K562 (cell line): ENCODE measurements around the gene TFPI. TPM values are rescaled to one million over a fixed set of nuclear protein-coding genes. Genes with fewer than 3 reads are reported as not detected.

Experiments
- FOXA1 ChIP-seq: fragments of 450-650 bp; IDR thresholded peaks from 2 replicates; pipeline ENCODE4 v1.6.1; 2016; ENCODE audit warnings: mild to moderate bottlenecking, borderline replicate concordance
- NR2F6 ChIP-seq: fragments of 450-650 bp; formaldehyde crosslinking; IDR thresholded peaks from 2 replicates; pipeline ENCODE4 v1.4.0; 2020; ENCODE audit warnings: mild to moderate bottlenecking
- RBM15 ChIP-seq: fragments of 200-400 bp; formaldehyde crosslinking; IDR thresholded peaks from 2 replicates; pipeline ENCODE4 v1.6.1; 2018; ENCODE audit warnings: mild to moderate bottlenecking, low read length, moderate library complexity; ENCODE audit not compliant: insufficient read depth
- REST ChIP-seq, 2 experiments: fragments of 450-650 bp; formaldehyde crosslinking in 1 of 2; IDR thresholded peaks; 2 replicates each; pipeline versions ENCODE4 v1.4.0 to v1.6.1; 2014 to 2020; ENCODE audit warnings: mild to moderate bottlenecking in 2 of 2, borderline replicate concordance in 1 of 2, low read depth in 1 of 2
- SRSF7 ChIP-seq: fragments of 200-400 bp; formaldehyde crosslinking; optimal IDR thresholded peaks from 2 replicates; pipeline ENCODE3; 2017; ENCODE audit warnings: mild to moderate bottlenecking, low read depth, low read length
- ZBTB11 ChIP-seq, 3 experiments: fragments of 200-800 bp in 1 of 3; fragments of 250-450 bp in 1 of 3; fragments of 450-650 bp in 1 of 3; sonication (Bioruptor Pico) in 1 of 3; sonication (Bioruptor generic) in 1 of 3; formaldehyde crosslinking in 1 of 3; IDR thresholded peaks; 2 replicates each; pipeline versions ENCODE4 v1.6.1 to v1.8.0; 2016 to 2022; ENCODE audit warnings: mild to moderate bottlenecking in 2 of 3, missing genetic modification characterization in 2 of 3, missing compliant biosample characterization in 1 of 3, moderate library complexity in 1 of 3
- ZC3H8 ChIP-seq: fragments of 450-650 bp; IDR thresholded peaks from 2 replicates; pipeline ENCODE4 v1.6.1; 2017
- ZNF586 ChIP-seq: fragments of 450-650 bp; formaldehyde crosslinking; conservative IDR thresholded peaks from 2 replicates; pipeline ENCODE4 v1.4.0; 2020; ENCODE audit warnings: mild to moderate bottlenecking, moderate library complexity
- ZNF609 ChIP-seq: sonication (generic); formaldehyde crosslinking; IDR thresholded peaks from 2 replicates; pipeline ENCODE4 v1.8.1; 2023; ENCODE audit warnings: missing genetic modification reagents, mild to moderate bottlenecking, borderline replicate concordance
- polyA plus RNA-seq, 8 experiments: library from polyadenylated mRNA; depleted of rRNA in 4 of 8; stranded (reverse) in 5 of 8; unstranded in 3 of 8; fragments of >200 nt; fragmentation: Nextera tagmentation in 2 of 8; fragmentation: Illumina TruSeq in 1 of 8; extraction: Ambion mirVana in 2 of 8; extraction: Trizol in 1 of 8; gene quantifications; 2 replicates each; pipeline versions ENCODE4 v1.2.1 to v1.2.3, GENCODE V29; 2011 to 2014; ENCODE audit warnings: inconsistent platforms in 1 of 8, missing spikeins in 1 of 8
- total RNA-seq, 7 experiments: library from RNA; depleted of rRNA in 6 of 7; stranded (reverse); fragments of >200 nt in 6 of 7; fragmentation: Illumina TruSeq in 2 of 7; extraction: Trizol in 2 of 7; gene quantifications; 2 replicates each; pipeline versions ENCODE4 v1.2.1 to v1.2.3, GENCODE V29; 2011 to 2021; ENCODE audit warnings: low replicate concordance in 1 of 7

Gene TFPI
- total and polyA plus RNA-seq, 9 of the 15 experiments (the other 6 are each of a cell fraction or from before 2014, with no cell fraction given), result 53.5 to 219 (median 100) TPM

GRCh38 chr2:187580462-187581124 lies 26.4 kb upstream of the TFPI start (continued):
- no peak for TF ChIP-seq RBM15
- TF ChIP-seq ZC3H8, result no peak
- TF ChIP-seq ZNF586 (CRISPR knock-in tag), result no peak
- TF ChIP-seq SRSF7, result no peak
- TF ChIP-seq NR2F6 (CRISPR knock-in tag), result no peak
- TF ChIP-seq REST (IDR thresholded peaks at IDR 0.05; ENCODE audit: borderline replicate concordance), result peak; percentile 87
- no peak for TF ChIP-seq REST (CRISPR knock-in tag; IDR thresholded peaks at IDR 0.05; ENCODE audit: low read depth)
- TF ChIP-seq FOXA1, result no peak
- TF ChIP-seq ZBTB11 (CRISPR knock-in tag; IDR thresholded peaks at IDR 0.05), result no peak
- no peak for TF ChIP-seq ZNF609 (CRISPR knock-in tag)
